Cardiac fibroblast (primary cell): ENCODE measurements around the gene SLC37A3.

Source experiments
- DNase-seq, 2 donors: peaks; one replicate each; pipeline versions ENCODE4 v3.0.0 to v3.0.0-alpha.2; 2010; ENCODE audit warnings: low read depth in 2 of 2
- H3K4me3 ChIP-seq, 2 donors: replicated peaks in 1 of 2; 1 replicate in 1 of 2; 2 replicates in 1 of 2; pipeline ENCODE4 v1.5.1; 2011; ENCODE audit warnings: low read depth in 2 of 2, low read length in 2 of 2, mild to moderate bottlenecking in 2 of 2, moderate library complexity in 1 of 2
- TF ChIP-seq, protein P1 (sequence below): IDR thresholded peaks from one replicate; pipeline ENCODE4 v1.5.1; 2011; ENCODE audit warnings: low read depth, mild to moderate bottlenecking, low read length, inconsistent platforms

Gene SLC37A3

DNA sequence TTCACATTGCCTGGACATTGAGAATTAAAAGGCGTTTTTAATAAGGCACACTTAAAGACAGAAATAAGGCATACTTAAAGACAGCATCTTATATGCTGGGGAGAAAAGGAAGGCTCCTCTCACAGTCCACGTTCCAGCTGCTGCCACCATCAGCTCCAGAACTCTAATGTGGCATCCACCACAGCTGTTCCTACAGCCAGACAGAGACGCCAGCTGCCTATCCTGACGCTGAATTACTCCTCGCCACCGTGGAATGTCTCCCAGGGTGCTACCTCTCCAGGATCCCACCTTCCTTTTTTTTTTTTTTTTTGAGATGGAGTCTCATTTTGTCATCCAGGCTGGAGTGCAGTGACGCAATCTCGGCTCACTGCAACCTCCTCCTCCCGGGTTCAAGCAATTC, 30.8 kb downstream of the SLC37A3 start:
- no peak overlapping the region for H3K4me3 ChIP-seq
- no peak for DNase-seq
- TF ChIP-seq, protein P1, sequence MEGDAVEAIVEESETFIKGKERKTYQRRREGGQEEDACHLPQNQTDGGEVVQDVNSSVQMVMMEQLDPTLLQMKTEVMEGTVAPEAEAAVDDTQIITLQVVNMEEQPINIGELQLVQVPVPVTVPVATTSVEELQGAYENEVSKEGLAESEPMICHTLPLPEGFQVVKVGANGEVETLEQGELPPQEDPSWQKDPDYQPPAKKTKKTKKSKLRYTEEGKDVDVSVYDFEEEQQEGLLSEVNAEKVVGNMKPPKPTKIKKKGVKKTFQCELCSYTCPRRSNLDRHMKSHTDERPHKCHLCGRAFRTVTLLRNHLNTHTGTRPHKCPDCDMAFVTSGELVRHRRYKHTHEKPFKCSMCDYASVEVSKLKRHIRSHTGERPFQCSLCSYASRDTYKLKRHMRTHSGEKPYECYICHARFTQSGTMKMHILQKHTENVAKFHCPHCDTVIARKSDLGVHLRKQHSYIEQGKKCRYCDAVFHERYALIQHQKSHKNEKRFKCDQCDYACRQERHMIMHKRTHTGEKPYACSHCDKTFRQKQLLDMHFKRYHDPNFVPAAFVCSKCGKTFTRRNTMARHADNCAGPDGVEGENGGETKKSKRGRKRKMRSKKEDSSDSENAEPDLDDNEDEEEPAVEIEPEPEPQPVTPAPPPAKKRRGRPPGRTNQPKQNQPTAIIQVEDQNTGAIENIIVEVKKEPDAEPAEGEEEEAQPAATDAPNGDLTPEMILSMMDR = no peak

DNA sequence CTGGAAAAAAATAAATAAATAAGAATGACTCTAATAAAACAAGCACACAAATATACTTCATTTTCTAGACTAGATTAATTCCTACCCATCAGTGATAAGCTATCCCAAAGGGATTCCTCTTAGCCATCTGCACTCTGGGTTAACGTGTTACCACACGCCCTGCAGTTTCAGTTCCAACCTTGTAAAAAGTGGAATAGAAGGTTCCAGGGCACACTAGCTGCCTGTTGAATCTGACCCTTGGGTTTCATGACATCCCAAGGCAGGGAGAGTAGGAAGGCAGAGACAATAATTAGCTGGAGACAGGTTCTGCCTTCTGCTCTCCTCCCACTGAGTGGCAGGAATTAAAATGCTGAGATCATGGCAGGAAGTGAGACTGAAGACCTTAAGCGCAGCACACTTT, 33.5 kb downstream of the SLC37A3 start:
- TF ChIP-seq, protein P1 = no peak
- no peak overlapping the region for H3K4me3 ChIP-seq
- no peak for DNase-seq

DNA sequence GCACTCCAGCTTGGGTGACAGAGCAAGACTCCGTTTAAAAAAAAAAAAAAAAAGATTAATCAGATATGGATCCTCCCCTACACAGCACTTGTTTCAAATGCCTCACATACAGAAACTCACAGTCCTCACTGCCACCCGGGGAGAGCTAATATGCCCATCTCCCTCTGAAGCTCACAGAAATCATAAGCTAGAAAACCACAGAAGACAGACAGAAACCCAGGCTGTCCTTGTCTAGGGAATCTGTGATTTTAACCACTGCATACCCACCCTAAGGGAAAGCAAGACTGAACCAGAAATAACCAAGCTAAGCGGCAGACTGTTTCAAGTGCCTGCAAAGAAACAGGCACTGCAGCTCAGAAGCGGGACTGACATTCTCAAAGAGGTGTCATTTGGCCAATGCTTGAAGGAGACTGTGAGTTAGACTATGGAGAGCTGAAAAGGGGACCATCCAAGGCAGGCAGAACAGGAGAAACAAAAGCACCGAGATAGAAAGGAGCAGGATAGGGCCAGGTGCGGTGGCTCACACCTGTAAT, 37.6 kb downstream of the SLC37A3 start:
- DNase-seq = no peak
- no peak overlapping the region for H3K4me3 ChIP-seq
- TF ChIP-seq, protein P1 = no peak

DNA sequence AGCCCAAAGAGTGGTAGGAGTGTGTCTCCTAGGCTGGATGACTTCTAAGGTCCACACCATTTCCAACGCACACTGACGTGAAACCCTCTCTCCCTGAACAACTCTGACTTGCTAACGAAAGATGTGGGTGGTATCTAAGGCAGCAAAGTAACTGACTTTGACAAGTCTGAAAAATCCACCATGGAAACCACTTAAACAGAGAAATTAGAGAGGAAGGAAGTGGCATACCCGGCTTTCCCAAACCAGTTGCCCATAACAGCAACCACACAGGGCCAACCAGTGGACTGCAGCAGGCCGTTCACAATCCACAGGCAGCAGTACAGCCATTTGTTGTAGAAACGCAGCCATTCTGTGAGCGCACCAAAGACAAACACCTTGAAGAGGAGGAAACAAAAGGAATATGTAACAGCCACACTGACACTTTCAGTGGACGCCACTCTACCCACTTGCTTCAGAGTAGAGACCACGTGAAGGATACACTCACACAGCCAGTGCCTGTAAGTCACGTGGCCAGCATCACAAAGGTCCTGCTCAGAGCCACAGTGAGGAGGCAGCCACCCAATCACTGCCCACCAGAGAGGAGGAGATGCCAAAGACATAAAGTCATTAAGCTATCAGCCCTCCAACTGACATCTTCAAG, 39.8 kb downstream of the SLC37A3 start:
- H3K4me3 ChIP-seq = no peak overlapping the region
- DNase-seq = no peak
- TF ChIP-seq, protein P1 = no peak

DNA sequence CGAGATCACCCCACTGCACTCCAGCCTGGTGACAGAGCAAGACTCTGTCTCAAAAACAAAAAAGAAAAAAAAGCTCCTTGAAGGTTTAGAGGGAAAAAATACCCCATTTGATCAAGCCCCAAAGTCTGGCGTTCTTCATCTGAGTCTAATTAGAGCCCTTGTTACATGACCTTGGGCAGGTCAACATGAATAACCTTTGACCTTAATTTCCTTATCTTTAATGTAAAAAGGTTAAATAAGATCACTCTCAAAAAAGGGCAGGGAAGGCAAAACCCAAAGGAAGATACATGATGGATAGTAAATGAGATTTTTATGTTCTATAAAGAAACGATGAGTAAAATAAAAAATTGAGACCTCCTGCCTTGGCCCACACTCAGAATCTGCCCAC, 40.3 kb downstream of the SLC37A3 start:
- no peak overlapping the region for H3K4me3 ChIP-seq

DNA sequence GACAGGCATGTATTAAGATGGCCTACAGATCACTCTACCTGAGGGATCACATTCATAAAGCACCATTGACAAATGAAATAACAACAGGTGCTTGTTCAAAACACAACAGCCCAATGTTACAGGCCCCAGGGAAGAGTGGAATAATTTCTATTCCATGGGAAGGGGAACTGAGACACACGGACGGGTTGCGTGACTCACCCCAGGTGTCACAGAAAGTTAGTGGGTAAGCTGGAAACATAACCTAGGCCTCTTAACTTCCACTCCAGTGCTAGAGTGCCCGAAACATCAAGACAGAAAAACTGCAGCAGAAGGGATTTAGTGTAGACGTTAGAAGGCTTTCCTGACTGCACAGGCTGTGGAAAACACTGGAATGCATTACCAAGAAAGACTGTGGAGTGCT, 48.3 kb downstream of the SLC37A3 start:
- TF ChIP-seq, protein P1 = no peak
- DNase-seq = no peak
- no peak overlapping the region for H3K4me3 ChIP-seq

More for the DNA sequence above, 40.3 kb downstream of the SLC37A3 start:
- TF ChIP-seq, protein P1 = no peak
- no peak for DNase-seq
